ENCODE measurements around the gene IGLL1.
"Not testable (repeated sequence)": the region's sequence is repeated elsewhere in the genome, so short reads cannot be mapped to it uniquely, and the experiment has no call there.

Gene IGLL1

DNA sequence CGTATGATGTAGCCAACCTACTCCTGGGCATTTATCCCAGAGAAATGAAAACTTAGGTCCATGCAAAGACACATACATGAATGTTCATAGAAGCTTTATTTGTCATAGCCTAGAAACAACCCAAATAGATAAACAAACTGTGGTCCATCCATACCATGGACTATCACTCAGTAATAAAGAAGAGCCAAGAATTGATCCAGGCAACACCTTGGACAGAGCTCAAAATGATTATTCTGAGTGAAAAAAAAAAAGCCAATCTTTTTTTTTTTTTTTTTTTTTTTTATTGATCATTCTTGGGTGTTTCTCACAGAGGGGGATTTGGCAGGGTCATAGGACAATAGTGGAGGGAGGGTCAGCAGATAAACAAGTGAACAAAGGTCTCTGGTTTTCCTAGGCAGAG, 19.9 kb downstream of the IGLL1 start:
- H2BK12ac ChIP-seq (ENCODE audit: low read length in 2 of 2); H3K9me3 ChIP-seq (ENCODE audit: control insufficient read depth, low read length); H3K27ac ChIP-seq (ENCODE audit: low read length, poor library complexity, severe bottlenecking); H3K18ac ChIP-seq (ENCODE audit: low read depth in 1 of 2, low read length in 2 of 2); H3K4me1 ChIP-seq (ENCODE audit: control insufficient read depth, insufficient read depth, low read depth, low read length); H3K36me3 ChIP-seq (ENCODE audit: control insufficient read depth in 1 of 2, insufficient read depth in 2 of 2, low read depth in 1 of 2, low read length in 2 of 2); H4K91ac ChIP-seq (ENCODE audit: low read length); H2AK5ac ChIP-seq (ENCODE audit: low read length, severe bottlenecking); H3K4ac ChIP-seq (ENCODE audit: low read depth in 1 of 2, low read length in 2 of 2); H2AFZ ChIP-seq (ENCODE audit: low read depth, low read length); H3K79me1 ChIP-seq (replicated peaks; ENCODE audit: low read length, poor library complexity, severe bottlenecking); H3K4me3 ChIP-seq (ENCODE audit: insufficient read depth in 1 of 2, low read depth in 1 of 2, low read length in 2 of 2); DNase-seq; H3K9ac ChIP-seq (ENCODE audit: low read length); H4K8ac ChIP-seq (ENCODE audit: low read length); H3K4me2 ChIP-seq (ENCODE audit: low read length, poor library complexity, severe bottlenecking); H2BK15ac ChIP-seq (ENCODE audit: low read depth, poor library complexity, severe bottlenecking); H3K23ac ChIP-seq (ENCODE audit: low read length in 2 of 2); H2BK5ac ChIP-seq (ENCODE audit: low read depth, low read length, poor library complexity, severe bottlenecking); H3K14ac ChIP-seq (ENCODE audit: low read length in 2 of 2); H2BK120ac ChIP-seq (ENCODE audit: low read depth, low read length): not testable (repeated sequence)
- peaks cover 28 to 60% of the 10 kb centered on the region in 2 experiments for H3K27me3 ChIP-seq (ENCODE audit: control insufficient read depth in 1 of 2, insufficient read depth in 1 of 2, low read length in 2 of 2)
- 95% methylated on average over 1 of the region's 1 CpG for WGBS

DNA sequence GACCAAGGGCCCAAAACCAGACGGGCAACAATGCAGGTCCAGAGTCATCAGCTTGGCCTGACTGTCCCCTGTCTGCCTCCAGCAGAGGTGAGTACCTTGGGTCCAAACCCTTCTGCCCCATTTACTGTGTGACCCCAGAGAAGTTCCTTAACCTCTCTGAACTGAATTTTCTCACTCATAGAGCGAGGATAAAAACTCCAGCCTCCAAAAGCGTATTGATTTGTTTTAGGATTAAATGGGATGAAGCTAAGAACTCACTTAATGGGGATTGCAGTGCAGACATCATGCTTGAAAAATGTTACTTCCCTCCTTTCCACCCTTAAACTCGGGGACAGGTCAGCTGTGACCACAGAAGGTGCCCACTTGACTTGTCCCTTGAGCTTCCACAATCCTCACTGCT, 22.6 kb downstream of the IGLL1 start:
- peaks cover 2% of the 10 kb centered on the region for H3K9me3 ChIP-seq (ENCODE audit: control insufficient read depth, low read length)
- H3K4ac ChIP-seq (ENCODE audit: low read depth in 1 of 2, low read length in 2 of 2): no peak overlapping the region
- no peaks in the 10 kb centered on the region for H3K4me1 ChIP-seq (ENCODE audit: control insufficient read depth, insufficient read depth, low read depth, low read length)
- no peaks in the 10 kb centered on the region for H3K79me1 ChIP-seq (replicated peaks; ENCODE audit: low read length, poor library complexity, severe bottlenecking)
- H2BK15ac ChIP-seq (ENCODE audit: low read depth, poor library complexity, severe bottlenecking): no peak overlapping the region
- no peak overlapping the region for H2AFZ ChIP-seq (ENCODE audit: low read depth, low read length)
- H3K27me3 ChIP-seq (ENCODE audit: control insufficient read depth in 1 of 2, insufficient read depth in 1 of 2, low read length in 2 of 2): peaks cover 10 to 51% of the 10 kb centered on the region in 2 experiments
- H3K23ac ChIP-seq (ENCODE audit: low read length in 2 of 2): no peak overlapping the region
- no peak overlapping the region for H4K91ac ChIP-seq (ENCODE audit: low read length)
- H3K27ac ChIP-seq (ENCODE audit: low read length, poor library complexity, severe bottlenecking): no peak overlapping the region
- H2BK5ac ChIP-seq (ENCODE audit: low read depth, low read length, poor library complexity, severe bottlenecking): no peak overlapping the region
- H2BK12ac ChIP-seq (ENCODE audit: low read length in 2 of 2): no peak overlapping the region
- no peak overlapping the region for H2BK120ac ChIP-seq (ENCODE audit: low read depth, low read length)
- H3K4me2 ChIP-seq (ENCODE audit: low read length, poor library complexity, severe bottlenecking): no peak overlapping the region
- no peak overlapping the region for H4K8ac ChIP-seq (ENCODE audit: low read length)
- no peak overlapping the region for H3K4me3 ChIP-seq (ENCODE audit: insufficient read depth in 1 of 2, low read depth in 1 of 2, low read length in 2 of 2)
- H3K18ac ChIP-seq (ENCODE audit: low read depth in 1 of 2, low read length in 2 of 2): no peak overlapping the region
- DNase-seq: no peak
- H3K36me3 ChIP-seq (ENCODE audit: control insufficient read depth in 1 of 2, insufficient read depth in 2 of 2, low read depth in 1 of 2, low read length in 2 of 2): no peaks in the 10 kb centered on the region
- no peak overlapping the region for H3K9ac ChIP-seq (ENCODE audit: low read length)
- WGBS: 50% methylated on average over 3 of the region's 4 CpGs
- H2AK5ac ChIP-seq (ENCODE audit: low read length, severe bottlenecking): no peak overlapping the region
- no peak overlapping the region for H3K14ac ChIP-seq (ENCODE audit: low read length in 2 of 2)

DNA sequence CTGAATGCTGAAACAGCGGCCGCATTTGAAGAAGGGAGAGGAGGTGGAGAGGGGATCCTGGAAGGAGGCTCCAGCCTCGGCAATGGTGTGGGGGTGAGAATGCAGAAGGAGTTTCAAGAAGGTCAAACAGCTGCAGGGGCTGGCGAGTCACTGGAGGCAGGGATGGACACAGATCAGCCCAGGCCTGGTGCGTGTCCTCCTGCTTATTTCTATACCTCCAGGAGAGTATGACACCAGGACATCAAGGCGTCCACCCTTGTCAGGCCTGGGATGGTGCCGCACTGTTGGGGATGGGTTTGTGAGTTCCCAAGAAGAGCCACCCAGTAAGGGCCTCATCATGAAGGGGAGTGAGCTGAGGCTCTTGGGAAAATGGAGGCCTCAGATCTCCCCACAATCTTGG, 23.1 kb downstream of the IGLL1 start:
- no peak overlapping the region for H3K4me3 ChIP-seq (ENCODE audit: insufficient read depth in 1 of 2, low read depth in 1 of 2, low read length in 2 of 2)
- peaks cover 6% of the 10 kb centered on the region for H3K9me3 ChIP-seq (ENCODE audit: control insufficient read depth, low read length)
- H3K23ac ChIP-seq (ENCODE audit: low read length in 2 of 2): no peak overlapping the region
- no peak overlapping the region for H2BK15ac ChIP-seq (ENCODE audit: low read depth, poor library complexity, severe bottlenecking)
- no peak overlapping the region for H3K27ac ChIP-seq (ENCODE audit: low read length, poor library complexity, severe bottlenecking)
- WGBS: 76% methylated on average over 6 of the region's 7 CpGs
- no peak for DNase-seq
- H2BK5ac ChIP-seq (ENCODE audit: low read depth, low read length, poor library complexity, severe bottlenecking): no peak overlapping the region
- peaks cover 6 to 52% of the 10 kb centered on the region in 2 experiments for H3K27me3 ChIP-seq (ENCODE audit: control insufficient read depth in 1 of 2, insufficient read depth in 1 of 2, low read length in 2 of 2)
- no peak overlapping the region for H3K4ac ChIP-seq (ENCODE audit: low read depth in 1 of 2, low read length in 2 of 2)
- H2BK120ac ChIP-seq (ENCODE audit: low read depth, low read length): no peak overlapping the region
- no peaks in the 10 kb centered on the region for H3K36me3 ChIP-seq (ENCODE audit: control insufficient read depth in 1 of 2, insufficient read depth in 2 of 2, low read depth in 1 of 2, low read length in 2 of 2)
- H3K4me1 ChIP-seq (ENCODE audit: control insufficient read depth, insufficient read depth, low read depth, low read length): no peaks in the 10 kb centered on the region
- no peak overlapping the region for H4K91ac ChIP-seq (ENCODE audit: low read length)
- no peak overlapping the region for H3K18ac ChIP-seq (ENCODE audit: low read depth in 1 of 2, low read length in 2 of 2)
- H2BK12ac ChIP-seq (ENCODE audit: low read length in 2 of 2): no peak overlapping the region
- no peak overlapping the region for H2AK5ac ChIP-seq (ENCODE audit: low read length, severe bottlenecking)
- H3K14ac ChIP-seq (ENCODE audit: low read length in 2 of 2): no peak overlapping the region
- no peak overlapping the region for H3K4me2 ChIP-seq (ENCODE audit: low read length, poor library complexity, severe bottlenecking)
- H3K79me1 ChIP-seq (replicated peaks; ENCODE audit: low read length, poor library complexity, severe bottlenecking): no peaks in the 10 kb centered on the region
- no peak overlapping the region for H4K8ac ChIP-seq (ENCODE audit: low read length)
- no peak overlapping the region for H2AFZ ChIP-seq (ENCODE audit: low read depth, low read length)
- H3K9ac ChIP-seq (ENCODE audit: low read length): no peak overlapping the region

DNA sequence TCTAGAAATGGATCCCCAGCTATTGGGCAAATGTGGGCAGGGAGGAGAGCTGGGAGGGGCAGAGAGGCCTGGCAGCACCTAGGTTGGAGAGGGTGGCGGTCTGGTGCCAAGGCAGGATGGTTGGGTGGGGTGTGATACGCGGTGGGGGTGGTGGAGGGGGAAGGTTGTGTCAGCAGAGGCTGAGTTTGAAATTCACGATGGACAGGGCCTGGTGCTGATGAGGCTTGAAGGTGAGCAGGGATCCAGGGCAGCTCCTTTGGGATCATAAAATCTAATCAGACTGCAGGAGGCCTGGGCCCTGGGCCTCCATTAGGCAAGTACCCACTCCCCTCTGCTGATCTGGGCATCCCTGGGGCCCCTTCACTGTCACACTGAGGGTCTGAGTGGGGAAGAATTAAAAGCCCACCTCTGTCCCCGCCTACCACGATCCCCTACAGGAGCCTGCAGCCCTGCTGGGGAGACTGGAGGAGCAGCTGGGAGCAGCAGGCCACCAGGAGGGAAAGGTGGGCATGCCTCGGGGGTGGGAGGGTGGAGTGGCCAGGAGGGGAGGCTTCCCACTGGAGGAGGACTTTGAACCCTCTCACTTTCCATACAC, 24.0 kb downstream of the IGLL1 start:
- Histone ChIP-seq H2BK15ac (ENCODE audit: low read depth, poor library complexity, severe bottlenecking) (no peak overlapping the region), H4K8ac (ENCODE audit: low read length) (no peak overlapping the region), H3K36me3 (ENCODE audit: control insufficient read depth in 1 of 2, insufficient read depth in 2 of 2, low read depth in 1 of 2, low read length in 2 of 2) (no peaks in the 10 kb centered on the region), H3K4me3 (ENCODE audit: insufficient read depth in 1 of 2, low read depth in 1 of 2, low read length in 2 of 2) (no peak overlapping the region), H3K27me3 (ENCODE audit: control insufficient read depth in 1 of 2, insufficient read depth in 1 of 2, low read length in 2 of 2) (peaks cover 3 to 56% of the 10 kb centered on the region in 2 experiments), H3K27ac (ENCODE audit: low read length, poor library complexity, severe bottlenecking) (no peak overlapping the region), H2AFZ (ENCODE audit: low read depth, low read length) (no peak overlapping the region), H3K23ac (ENCODE audit: low read length in 2 of 2) (no peak overlapping the region), H3K4me2 (ENCODE audit: low read length, poor library complexity, severe bottlenecking) (no peak overlapping the region), H3K4me1 (ENCODE audit: control insufficient read depth, insufficient read depth, low read depth, low read length) (no peaks in the 10 kb centered on the region), H3K79me1 (replicated peaks; ENCODE audit: low read length, poor library complexity, severe bottlenecking) (no peaks in the 10 kb centered on the region), H3K14ac (ENCODE audit: low read length in 2 of 2) (no peak overlapping the region), H2BK12ac (ENCODE audit: low read length in 2 of 2) (no peak overlapping the region), H4K91ac (ENCODE audit: low read length) (no peak overlapping the region), H2BK5ac (ENCODE audit: low read depth, low read length, poor library complexity, severe bottlenecking) (no peak overlapping the region), H3K18ac (ENCODE audit: low read depth in 1 of 2, low read length in 2 of 2) (no peak overlapping the region), H3K9me3 (ENCODE audit: control insufficient read depth, low read length) (peaks cover 13% of the 10 kb centered on the region), H3K9ac (ENCODE audit: low read length) (no peak overlapping the region), H2AK5ac (ENCODE audit: low read length, severe bottlenecking) (no peak overlapping the region), H3K4ac (ENCODE audit: low read depth in 1 of 2, low read length in 2 of 2) (no peak overlapping the region), H2BK120ac (ENCODE audit: low read depth, low read length) (no peak overlapping the region)
- DNase-seq: no peak
- WGBS: 51% methylated on average over 4 of the region's 7 CpGs
